Measurements from ENCODE around the gene RPS21.

The RPS21 gene

GRCh38 chr20:62409931-62410745, 23.2 kb downstream of the RPS21 start:
- no peak overlapping the region for H3K4me3 ChIP-seq (ENCODE audit: low read depth, low read length)
- no peak for DNase-seq (ENCODE audit: low read depth)
- peak; percentile 50 for TF ChIP-seq CTCF (IDR thresholded peaks at IDR 0.05; ENCODE audit: low read depth, low read length, missing control alignments)

- no peak overlapping the region for H3K4me3 ChIP-seq (ENCODE audit: low read depth, low read length)
- no peak for DNase-seq (ENCODE audit: low read depth)
- no peak for TF ChIP-seq CTCF (IDR thresholded peaks at IDR 0.05; ENCODE audit: low read depth, low read length, missing control alignments)
Measured at GRCh38 chr20:62410746-62411478, 24.0 kb downstream of the RPS21 start.

- no peak for DNase-seq (ENCODE audit: low read depth)
- no peak overlapping the region for H3K4me3 ChIP-seq (ENCODE audit: low read depth, low read length)
- TF ChIP-seq CTCF (IDR thresholded peaks at IDR 0.05; ENCODE audit: low read depth, low read length, missing control alignments): no peak
Measured at GRCh38 chr20:62411479-62412193, 24.7 kb downstream of the RPS21 start.

- no peak for DNase-seq (ENCODE audit: low read depth)
- TF ChIP-seq CTCF (IDR thresholded peaks at IDR 0.05; ENCODE audit: low read depth, low read length, missing control alignments): no peak
- no peak overlapping the region for H3K4me3 ChIP-seq (ENCODE audit: low read depth, low read length)
Measured at GRCh38 chr20:62412194-62413024, 25.5 kb downstream of the RPS21 start.

DNA sequence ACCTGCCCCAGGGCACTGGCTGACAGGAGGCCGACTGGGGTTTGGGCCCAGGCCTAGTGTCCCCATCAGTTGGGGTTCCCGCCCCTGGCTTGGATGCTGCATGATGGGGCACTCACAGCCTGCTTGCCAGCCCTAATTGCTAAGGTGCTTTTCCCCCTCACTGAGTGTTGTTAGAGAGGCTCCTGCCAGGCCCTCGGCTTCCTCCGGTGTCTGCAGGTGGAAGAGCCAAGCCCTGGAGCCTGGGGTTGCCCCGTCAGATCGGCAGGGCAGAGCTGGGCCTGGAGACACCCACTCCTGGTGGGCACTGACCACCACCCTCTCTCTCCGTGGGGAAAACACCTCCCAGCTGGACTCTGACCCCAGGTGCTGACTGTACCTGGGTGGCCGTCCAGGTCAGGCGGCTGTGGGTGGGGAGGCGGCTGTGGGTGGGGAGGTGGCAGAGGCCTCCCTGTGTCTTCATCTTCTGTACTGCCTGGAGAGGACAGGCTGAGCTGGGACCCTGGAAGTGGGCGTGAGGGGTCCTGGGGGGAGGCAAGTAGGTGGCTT, 26.2 kb downstream of the RPS21 start:
- TF ChIP-seq CTCF (IDR thresholded peaks at IDR 0.05; ENCODE audit: low read depth, low read length, missing control alignments): no peak
- no peak overlapping the region for H3K4me3 ChIP-seq (ENCODE audit: low read depth, low read length)
- DNase-seq (ENCODE audit: low read depth): no peak

DNA sequence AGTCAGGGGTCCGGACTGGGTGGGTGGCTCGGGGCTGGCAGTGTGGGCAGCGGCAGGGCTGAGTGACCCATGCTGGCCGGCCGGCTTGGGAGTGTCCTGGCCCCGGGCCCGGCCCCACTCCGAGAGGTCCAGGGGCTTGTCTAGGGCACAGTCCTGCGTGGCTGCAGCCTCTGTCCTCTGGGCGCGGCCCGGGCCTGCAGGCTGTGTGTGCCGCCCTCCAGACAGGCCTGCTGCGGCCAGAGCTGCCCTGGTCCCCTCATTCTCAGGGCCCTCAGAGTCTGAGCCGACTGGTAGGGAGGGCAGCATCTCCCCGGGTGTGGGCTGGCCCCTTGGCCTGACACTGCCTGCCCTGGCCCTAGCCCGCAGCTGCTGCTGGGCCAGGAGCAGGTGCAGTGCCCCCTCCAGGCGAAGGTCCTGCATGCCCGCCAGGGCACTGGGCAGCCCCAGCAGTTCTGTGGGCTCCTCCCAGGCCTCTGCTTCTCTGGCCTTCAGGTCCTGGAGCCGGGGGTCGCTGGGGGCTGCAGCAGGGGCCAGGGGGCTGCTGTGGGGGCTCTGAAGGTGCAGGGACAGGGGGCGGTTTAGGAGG, 27.1 kb downstream of the RPS21 start:
- DNase-seq (ENCODE audit: low read depth): no peak
- no peak overlapping the region for H3K4me3 ChIP-seq (ENCODE audit: low read depth, low read length)
- peak; percentile 14 for TF ChIP-seq CTCF (IDR thresholded peaks at IDR 0.05; ENCODE audit: low read depth, low read length, missing control alignments)

Measured in GM12864 (cell line).